GM21717 (cell line): ENCODE results near the gene CNST.

Source experiments
- ATAC-seq: cut with Tn5 transposase; IDR thresholded peaks from one replicate; pipeline ENCODE4 v1.9.1; 2021; ENCODE audit warnings: mild to moderate bottlenecking, moderate library complexity; ENCODE audit not compliant: unreplicated experiment

The CNST gene, protein sequence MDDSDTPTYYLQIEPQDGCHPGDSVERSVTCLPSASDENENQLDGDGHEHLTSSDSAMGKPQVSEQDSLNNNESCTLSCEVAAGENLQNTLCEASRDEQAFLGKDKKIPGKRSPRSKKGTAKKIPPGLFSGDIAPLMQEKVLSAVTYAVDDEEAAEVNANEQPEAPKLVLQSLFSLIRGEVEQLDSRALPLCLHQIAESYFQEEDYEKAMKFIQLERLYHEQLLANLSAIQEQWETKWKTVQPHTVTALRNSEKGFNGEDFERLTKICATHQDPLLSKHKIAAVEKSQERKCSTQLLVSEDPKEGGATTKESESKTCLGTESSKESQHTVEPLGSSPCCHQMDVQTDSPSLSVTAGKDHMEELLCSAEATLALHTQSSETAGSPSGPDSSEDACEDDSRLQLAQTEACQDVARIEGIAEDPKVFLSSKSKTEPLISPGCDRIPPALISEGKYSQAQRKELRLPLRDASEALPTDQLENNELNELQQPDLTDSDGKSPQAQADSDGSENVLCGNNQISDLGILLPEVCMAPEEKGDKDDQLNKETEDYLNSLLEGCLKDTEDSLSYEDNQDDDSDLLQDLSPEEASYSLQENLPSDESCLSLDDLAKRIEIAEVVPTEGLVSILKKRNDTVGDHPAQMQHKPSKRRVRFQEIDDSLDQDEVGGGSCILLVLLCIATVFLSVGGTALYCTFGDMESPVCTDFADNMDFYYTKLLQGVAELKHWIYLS

DNA sequence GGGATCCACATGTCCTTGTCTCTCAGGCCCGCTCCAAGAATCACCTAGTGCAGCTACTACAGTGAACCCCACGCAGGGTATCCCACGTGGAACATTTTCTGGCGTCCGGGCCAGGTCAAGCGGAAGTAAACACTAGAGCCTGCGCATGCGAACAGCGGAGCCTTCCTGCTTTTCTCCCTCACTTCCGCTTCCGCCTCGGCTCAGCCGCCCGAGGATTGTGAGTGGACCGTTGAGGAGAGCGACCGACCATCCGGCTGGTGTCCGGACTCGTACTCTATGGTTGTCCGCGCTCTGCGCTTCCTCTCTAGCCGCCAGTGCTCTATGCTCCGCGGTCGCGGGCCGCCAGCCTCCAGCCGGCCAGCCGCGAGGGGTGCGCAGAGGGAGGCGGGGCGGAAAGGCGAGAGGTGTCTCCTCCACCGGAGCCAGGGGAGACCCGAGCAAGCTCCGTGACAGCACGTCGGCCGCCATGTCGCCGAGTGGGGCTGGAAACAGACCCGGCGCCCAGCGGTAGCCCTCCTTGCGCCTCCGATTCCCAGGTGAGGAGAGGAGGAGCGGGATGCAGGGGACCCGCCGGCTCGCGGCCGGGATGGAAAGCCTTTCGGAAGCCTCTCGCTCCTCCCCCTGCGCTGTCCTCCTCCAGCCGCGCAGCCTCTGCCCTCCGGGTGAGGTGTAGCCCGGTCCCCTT is at the start of gene CNST, which contains the start of gene TFB2M:
Gene CNST, plus strand, starts transcription at position 329 of the 685 bp plus-strand sequence. CDS start 25,107 bp downstream, outside the sequence.
Gene TFB2M, minus strand, starts transcription at position 134 of the 685 bp plus-strand sequence. Its CDS starts 123 bp downstream, at position 11.
- peak; percentile 95 for ATAC-seq

DNA sequence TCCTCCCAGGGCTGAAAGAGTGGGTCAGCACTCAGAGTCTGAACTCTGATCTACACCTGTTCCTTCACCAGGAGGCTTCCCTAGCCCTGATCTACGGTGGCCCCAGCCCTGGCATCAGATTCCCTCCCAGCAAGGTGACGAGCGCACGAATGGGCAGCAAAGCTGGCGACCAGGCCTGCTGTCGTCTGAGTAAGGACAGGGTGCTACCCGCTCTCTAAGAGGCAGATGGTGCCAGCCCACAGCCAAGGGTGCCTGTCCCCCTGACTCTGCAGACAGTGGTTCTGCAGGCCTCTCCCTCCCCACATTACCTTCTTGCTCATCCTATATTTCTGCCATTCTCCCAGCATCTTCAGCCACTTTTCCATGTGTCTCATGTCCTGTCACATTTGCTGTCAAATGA is 48.9 kb upstream of the CNST start:
- ATAC-seq: no peak

DNA sequence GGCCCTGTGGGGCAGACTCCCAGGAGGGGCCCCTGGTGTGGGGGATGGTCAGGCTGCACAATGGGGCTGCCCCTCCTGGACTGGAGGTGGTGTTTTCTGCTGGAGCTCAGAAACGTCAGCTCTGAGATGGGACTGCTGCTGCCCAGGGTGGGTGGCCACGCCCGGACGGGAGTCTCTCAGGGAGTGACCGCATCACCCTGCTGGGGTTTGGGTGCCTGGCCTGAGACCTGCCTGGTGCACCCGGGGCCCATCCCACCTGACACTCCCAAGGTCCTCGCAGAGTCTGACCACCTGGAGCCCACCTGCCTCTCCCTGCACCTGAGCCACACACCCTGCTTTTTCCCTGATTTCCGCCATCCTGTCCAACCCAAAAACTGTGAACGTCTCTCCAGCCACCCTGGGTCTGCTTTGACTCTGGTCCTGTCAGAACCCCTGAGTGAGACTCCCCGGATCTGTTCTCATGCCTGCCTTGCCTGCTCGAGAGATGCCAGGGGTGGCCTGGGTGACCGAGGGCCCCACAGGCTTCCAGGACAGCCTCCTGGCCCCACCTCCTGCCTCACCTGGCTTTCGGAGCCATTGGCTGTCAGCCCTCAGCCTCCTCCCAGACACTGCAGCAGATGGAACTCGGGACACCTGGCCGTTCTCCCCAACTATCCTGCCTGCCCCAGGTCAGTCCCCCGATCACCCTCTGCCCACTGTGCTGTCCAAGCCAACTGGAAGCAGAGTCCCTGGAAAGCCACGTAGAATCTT is 47.6 kb upstream of the CNST start:
- ATAC-seq: no peak

DNA sequence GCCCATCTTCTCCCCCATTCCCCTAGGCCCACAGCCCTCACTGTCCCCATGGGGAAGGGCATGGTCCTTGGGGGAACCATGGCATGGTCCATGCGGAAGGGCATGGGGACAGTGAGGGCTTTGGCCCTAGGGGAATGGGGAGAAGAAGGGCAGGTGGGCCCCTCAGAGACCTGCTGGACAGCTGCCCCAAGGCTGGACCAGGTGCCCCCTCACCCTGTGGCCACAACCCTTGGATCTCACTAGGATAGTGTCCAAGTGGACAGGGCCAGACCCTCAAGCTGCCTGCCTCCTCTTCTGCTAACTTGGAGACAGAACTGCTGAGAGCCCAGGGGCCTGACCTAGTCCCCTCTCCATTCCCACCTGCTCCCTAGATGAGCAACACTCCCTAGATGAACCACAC is 46.7 kb upstream of the CNST start:
- no peak for ATAC-seq

DNA sequence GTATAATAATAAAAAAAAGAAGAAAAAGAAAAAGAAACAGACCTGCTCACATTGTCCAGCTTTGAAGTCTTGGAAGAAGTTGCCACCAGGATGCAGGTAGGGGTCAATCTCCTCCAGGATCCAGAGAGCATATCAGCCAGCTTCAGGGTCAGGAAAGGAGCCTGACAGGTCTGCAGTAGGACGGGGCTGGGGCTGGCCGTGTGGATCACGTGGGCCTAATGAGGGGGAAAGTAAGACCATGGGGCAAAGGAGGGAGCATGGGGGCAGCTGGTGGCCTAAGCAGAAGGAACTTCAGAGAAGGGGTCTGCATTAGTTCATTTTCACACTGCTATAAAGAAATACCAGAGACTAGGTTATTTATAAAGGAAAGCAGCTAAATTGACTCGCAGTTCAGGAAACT is 39.9 kb upstream of the CNST start:
- ATAC-seq: no peak

DNA sequence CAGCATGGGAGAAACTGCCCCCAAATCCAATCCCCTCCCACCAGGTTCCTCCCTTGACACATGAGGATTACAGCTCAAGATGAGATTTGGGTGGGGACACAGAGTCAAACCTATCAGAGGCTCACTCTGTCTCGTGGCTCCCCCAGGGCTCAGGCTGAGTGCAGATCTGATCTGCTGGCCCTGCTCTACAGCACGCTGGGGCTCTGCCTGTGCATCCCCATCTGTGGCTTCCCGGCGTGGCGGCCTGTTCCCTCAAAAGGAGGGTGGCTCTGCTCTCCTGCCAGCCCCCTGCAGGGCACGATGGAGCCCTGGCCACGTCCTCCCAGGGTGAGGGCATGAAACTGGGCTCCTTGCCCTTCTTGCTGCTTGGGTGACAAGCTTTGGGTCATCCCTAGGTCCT is 39.3 kb upstream of the CNST start:
- ATAC-seq: no peak

DNA sequence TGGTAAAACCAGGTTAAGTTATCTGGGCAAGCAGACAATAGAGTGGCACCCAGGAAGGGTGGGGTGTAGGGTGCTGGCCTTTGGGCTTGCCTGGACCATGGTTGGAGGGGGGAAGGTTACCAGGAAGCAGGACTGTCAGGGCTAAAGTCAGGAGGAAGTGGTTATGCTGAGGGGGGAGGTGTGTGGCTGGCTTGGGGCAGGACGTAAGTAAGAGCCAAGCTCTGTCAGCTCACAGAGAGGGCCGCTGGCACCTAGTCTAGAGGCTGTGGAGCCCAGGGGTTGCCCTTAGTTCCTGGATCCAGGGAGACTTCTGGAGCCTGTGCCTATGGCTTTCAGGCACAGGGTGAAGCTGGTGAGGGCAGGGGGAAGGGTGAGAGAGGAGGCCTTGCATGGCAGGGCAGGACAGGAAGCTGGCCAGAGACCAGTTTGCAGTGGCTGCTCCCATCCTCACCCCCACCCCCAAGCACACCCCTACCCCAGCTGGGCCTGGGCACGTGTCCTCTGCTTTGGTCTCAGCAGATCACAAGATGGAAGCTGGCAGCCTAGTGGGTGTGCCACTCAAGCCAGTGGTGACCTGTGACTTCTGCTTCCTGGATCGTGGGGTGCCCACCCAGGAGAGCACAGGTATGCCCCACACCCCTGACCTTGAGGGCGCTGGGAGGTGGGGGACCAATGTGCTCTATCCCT is 38.7 kb upstream of the CNST start:
- peak; percentile 55 for ATAC-seq

DNA sequence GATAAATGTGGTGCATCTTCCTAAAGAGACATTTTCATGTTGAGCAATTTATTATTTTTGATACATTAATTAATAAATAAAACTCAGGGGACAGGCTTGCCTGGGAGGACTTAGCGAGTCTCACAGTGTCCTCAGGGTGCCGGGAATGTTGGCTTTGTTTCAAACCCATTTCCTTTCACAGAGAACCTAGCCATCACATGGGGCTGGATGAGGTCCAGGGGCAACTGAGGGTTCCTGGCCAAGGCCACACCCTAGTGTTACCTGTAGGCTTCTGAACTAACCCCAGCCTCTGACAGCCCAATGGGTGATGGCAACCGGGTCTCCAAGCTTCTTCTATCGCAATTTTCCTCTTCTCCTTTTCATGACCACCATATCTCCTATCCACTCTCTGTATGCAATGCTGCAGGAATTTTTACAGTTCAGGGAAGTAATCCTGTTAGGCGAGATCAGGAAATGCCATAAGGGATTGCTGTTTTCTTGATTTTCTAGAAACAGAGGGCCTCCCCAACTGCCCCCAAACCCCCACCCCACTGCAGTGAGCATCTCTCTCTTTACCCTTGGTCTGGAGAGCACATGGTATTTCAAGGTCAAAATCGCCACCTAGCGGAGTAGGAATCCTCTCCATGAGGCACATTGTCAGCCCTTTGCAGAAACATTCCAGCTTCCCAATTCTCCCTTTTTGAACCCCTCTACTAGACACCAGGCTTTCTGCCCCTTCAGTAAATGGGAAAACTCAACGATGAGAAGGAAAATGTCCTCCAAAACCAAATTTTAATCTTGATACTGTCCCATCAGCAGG is 37.1 kb upstream of the CNST start:
- no peak for ATAC-seq

DNA sequence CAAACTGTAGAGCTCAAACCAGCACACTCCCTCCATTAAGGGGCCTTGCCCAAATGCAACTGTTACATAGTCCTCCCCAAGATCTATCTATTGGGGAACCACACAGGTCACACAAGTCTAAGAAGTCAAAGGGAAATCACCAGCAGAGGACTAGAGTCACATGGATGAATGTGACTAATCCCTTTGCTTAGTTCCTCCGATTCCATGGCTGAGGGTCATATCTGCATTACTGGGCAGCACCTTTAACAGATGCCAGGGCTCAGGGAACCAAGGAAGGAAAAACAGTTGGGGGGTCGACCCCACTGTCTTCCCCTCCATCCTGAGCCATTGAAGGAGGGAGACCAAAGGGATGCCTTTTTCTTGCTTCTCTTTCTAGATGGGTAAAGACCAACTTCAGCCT is 35.8 kb upstream of the CNST start:
- no peak for ATAC-seq

DNA sequence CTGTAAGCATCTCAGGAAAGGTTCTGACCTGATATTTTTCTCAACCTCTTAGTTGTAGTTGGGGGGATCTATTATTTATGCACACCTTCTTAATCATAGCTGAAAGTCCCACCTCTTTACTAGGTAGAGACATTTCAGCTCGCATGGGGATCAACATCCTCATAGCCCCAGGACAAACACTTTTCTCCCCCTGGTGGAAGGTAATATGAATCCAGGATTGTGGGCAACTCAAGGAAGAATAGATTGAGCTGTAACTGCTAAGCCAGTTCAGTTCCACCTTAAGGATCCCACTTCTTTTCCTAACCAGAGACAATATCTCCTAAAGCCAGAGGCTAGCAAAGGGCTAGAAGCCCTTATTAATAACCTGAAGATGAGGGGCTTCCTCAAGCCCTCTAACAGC is 33.7 kb upstream of the CNST start:
- no peak for ATAC-seq

DNA sequence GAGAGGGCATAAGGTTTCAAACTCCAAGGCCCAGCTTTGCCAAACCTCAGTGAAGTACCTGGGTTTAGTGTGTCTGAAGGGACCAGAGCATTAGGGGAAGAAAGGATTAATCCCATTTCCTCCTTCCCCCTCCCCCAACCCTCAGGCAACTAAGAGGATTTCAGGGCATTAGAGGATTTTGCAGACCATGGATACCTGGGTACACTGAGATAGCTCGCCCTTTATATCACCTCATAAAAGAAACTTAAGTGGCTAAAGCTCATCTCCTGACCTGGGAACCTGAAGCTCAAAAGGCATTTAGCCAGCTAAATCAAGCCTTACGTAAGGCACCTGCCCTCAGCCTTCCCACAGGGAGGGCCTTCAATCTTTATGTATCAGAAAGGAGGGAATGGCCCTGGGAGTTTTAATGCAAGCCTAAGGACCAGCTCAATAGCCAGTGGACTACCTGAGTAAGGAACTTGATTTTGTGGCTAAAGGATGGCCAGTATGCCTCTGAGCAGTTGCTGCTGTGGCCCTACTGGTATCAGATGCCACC is 32.8 kb upstream of the CNST start:
- ATAC-seq: no peak

DNA sequence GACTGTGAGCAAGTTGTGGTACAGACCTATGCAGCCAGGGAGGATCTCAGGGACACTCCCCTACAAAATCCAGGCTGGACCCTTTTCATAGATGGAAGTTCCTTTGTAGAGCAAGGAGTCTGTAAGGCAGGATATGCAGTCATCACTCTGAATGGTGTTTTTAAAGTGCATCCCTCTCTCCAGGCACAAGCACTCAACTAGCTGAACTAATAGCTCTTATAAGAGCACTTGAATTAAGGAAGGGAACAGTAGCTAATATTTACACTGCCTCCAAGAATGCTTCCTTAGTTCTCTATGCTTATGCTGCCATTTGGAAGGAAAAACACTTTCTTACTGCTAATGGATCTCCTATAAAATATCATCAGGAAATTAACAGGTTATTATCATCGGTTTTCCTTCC is 32.1 kb upstream of the CNST start:
- ATAC-seq: no peak

DNA sequence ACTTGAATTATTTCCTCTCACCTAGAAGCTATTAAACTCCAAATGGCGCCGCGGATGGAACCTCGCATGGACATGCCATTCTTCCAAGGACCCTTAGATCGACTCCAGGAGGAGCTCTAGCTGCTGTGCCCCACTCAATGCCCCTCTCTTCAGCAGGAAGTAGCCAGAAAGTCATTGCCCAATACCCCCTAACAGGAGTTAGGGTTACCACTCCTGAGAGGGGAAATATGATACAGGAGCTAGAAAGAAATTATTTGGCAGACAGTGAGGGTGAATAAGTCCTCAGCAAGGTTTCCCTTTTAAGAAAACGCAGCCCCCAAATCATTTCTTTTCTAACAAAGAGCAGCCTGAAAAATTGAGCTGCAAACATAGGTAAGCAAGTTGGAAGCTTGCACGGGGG is 28.8 kb upstream of the CNST start:
- ATAC-seq: no peak

DNA sequence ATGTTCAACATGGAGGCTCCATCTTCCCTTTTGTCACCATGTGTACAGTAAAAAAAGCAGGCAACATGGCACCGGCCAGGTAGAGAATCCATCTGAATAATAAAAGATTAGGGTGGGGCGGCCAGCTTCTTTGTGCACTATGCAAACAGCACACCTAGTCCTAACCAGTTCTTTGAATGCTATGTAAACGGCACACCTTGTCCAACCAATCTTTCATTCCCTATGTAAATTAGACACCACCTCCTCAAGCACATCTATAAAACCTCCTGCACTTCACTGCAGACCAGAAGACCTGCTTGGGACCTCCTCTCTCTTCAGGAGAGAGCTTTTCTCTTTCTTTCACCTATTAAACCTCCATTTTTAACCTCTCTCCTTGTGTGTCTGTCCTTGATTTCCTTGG is 28.4 kb upstream of the CNST start:
- ATAC-seq: no peak

DNA sequence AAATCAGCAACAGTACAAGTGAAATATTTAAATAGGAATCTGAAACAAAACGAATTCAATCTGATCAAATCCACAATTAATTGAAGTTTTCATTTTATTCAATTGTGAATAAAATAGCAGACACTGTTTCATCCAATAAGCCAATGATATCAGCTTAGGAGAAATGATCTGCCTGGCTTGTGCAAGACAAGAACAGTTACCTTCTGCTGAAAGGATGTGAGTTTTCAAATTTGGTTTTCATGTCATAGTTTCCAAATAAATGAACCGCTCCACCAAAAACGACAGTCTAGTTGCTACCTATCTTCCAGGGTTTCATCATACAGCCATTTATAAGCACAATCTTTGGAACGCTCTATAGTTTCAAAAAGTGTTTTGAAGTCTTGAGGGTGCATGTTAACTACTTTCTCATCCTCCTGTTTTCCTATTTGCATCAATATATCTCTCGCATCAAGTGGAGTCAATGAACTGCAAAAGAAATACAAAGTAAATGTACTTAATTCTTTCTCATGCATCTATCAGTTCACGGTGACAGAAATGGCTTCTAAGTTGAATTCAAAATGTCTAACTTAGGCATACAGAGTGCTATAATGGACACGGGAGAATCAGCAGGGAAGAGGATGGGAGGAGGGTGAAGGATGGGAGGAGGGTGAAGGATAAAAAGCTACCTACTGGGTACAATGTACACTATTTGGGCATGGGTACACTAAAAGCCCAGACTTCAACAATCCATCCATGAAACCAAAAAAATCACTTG is 25.3 kb upstream of the CNST start:
- no peak for ATAC-seq

DNA sequence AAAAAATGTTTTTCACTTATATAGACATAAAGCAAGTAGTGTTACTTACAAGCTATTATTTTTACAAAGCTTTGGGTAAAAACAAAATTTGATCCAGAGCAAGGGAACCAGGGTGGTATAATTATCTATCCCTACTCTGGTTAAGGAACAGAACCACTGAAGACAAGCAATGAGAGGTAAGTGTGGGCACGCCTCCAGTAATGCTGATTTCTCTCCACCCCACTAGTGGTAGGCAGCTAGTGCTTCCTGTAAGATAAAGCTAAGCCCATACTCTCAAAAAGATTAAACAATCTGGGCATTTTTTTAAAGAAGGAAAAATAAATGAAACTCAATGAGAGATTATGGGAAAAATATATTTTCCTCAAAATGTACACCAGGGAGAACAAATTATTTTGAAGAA is 22.3 kb upstream of the CNST start:
- ATAC-seq: no peak

DNA sequence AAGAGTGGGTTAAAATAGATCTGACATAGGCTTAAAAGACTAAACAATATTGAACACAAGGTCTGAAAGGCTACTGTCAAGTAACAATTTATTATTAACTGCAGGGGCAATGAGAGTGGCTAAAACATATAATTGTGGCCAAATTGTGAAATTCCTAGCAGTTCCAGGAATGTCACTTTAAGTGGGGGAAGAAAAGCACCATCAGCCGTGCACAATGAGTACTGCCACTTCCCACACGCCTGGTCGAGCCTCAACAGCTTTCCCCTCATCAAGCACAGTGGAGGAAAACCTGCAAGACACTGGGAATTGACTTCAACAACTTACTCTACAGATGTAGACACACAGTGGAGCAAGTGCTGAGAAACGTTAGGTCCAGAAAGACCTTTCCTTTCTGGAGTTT is 16.6 kb upstream of the CNST start:
- no peak for ATAC-seq

DNA sequence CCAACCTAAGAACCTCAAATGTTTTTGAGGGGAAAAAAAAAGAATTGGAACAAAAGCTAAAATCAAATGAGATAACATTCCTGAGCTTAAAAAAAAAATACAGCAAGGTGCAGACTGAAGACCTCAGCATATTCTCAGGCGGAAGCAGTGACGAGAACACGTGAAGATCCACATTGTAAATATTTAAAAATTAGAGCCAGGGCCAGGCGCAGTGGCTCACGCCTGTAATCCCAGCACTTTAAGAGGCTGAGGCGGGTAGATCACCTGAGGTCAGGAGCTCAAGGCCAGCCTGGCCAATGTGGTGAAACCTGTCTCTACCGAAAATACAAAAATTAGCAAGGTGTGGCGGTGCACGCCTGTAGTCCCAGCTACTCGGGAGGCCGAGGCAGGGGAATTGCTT is 15.9 kb upstream of the CNST start:
- ATAC-seq: no peak

DNA sequence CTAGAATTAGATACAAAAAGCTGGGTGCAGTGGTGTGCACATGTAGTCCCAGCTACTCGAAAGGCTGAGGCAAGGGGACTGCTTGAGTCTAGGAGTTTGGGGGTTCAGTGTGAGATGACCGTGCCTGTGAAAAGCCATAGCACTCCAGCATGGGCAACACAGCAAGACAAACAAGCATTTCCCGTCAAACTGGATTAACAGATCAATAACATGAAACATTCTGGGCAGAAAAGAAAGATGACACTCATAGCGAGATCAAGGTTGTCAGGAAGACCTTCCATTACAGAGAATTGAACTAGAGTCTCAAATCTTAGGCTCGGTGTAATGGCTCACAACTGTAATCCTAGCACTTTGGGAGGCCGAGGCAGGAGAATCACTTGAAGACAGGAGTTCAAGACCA is 14.1 kb upstream of the CNST start:
- ATAC-seq: no peak
